Measurements from ENCODE around the gene RNF213. TPM values are rescaled to one million over a fixed set of nuclear protein-coding genes. Genes with fewer than 3 reads are reported as not detected.
"Not testable (repeated sequence)": the region's sequence is repeated elsewhere in the genome, so short reads cannot be mapped to it uniquely, and the experiment has no call there.

Gene RNF213
- total and polyA plus RNA-seq, 4 donors = 67.0 to 198 (median 106) TPM

GRCh38 chr17:80311216-80311827 is 50.7 kb downstream of the RNF213 start:
- no peak overlapping the region for H3K9ac ChIP-seq (ENCODE audit: insufficient read depth in 1 of 2, low read length in 2 of 2)
- H3K4me1 ChIP-seq (ENCODE audit: control insufficient read depth in 5 of 5, insufficient read depth in 5 of 5, low read length in 5 of 5) = no peaks in the 10 kb centered on the region
- 97% methylated on average over 22 of the region's 22 CpGs for WGBS, 2 donors
- H3K27me3 ChIP-seq (ENCODE audit: control insufficient read depth in 3 of 3, insufficient read depth in 3 of 3, low read length in 2 of 3) = no peaks in the 10 kb centered on the region
- ATAC-seq (ENCODE audit: insufficient read depth, low FRiP score) = no peak
- TF ChIP-seq CTCF (IDR thresholded peaks at IDR 0.05; ENCODE audit: control extremely low read depth, extremely low read depth) = no peak
- peaks cover 23 to 47% (median 27%) of the 10 kb centered on the region in 4 donors for H3K36me3 ChIP-seq (ENCODE audit: control insufficient read depth in 4 of 4, insufficient read depth in 4 of 4, low read length in 4 of 4)
- no peak for DNase-seq
- H3K9me3 ChIP-seq (ENCODE audit: control insufficient read depth in 4 of 4, insufficient read depth in 3 of 4, low read length in 3 of 4) = no peaks in the 10 kb centered on the region
- no peak overlapping the region for H3K4me3 ChIP-seq
- H3K27ac ChIP-seq (ENCODE audit: low read depth in 1 of 2, low read length in 1 of 2) = no peak overlapping the region

GRCh38 chr17:80312621-80313135 is 52.0 kb downstream of the RNF213 start:
- TF ChIP-seq CTCF (IDR thresholded peaks at IDR 0.05; ENCODE audit: control extremely low read depth, extremely low read depth) = no peak
- DNase-seq = no peak
- no peaks in the 10 kb centered on the region for H3K4me1 ChIP-seq (ENCODE audit: control insufficient read depth in 5 of 5, insufficient read depth in 5 of 5, low read length in 5 of 5)
- H3K36me3 ChIP-seq (ENCODE audit: control insufficient read depth in 4 of 4, insufficient read depth in 4 of 4, low read length in 4 of 4) = peaks cover 24 to 55% (median 30%) of the 10 kb centered on the region in 4 donors
- H3K9me3 ChIP-seq (ENCODE audit: control insufficient read depth in 4 of 4, insufficient read depth in 3 of 4, low read length in 3 of 4) = no peaks in the 10 kb centered on the region
- no peak overlapping the region for H3K9ac ChIP-seq (ENCODE audit: insufficient read depth in 1 of 2, low read length in 2 of 2)
- no peak overlapping the region for H3K4me3 ChIP-seq
- H3K27me3 ChIP-seq (ENCODE audit: control insufficient read depth in 3 of 3, insufficient read depth in 3 of 3, low read length in 2 of 3) = no peaks in the 10 kb centered on the region
- H3K27ac ChIP-seq (ENCODE audit: low read depth in 1 of 2, low read length in 1 of 2) = no peak overlapping the region
- 96 to 97% methylated on average over 12 of the region's 12 CpGs for WGBS, 2 donors
- ATAC-seq (ENCODE audit: insufficient read depth, low FRiP score) = no peak

- no peak overlapping the region for H3K9ac ChIP-seq (ENCODE audit: insufficient read depth in 1 of 2, low read length in 2 of 2)
- H3K27ac ChIP-seq (ENCODE audit: low read depth in 1 of 2, low read length in 1 of 2) = no peak overlapping the region
- DNase-seq = no peak
- no peaks in the 10 kb centered on the region for H3K27me3 ChIP-seq (ENCODE audit: control insufficient read depth in 3 of 3, insufficient read depth in 3 of 3, low read length in 2 of 3)
- TF ChIP-seq CTCF (IDR thresholded peaks at IDR 0.05; ENCODE audit: control extremely low read depth, extremely low read depth) = no peak
- H3K4me1 ChIP-seq (ENCODE audit: control insufficient read depth in 5 of 5, insufficient read depth in 5 of 5, low read length in 5 of 5) = no peaks in the 10 kb centered on the region
- H3K4me3 ChIP-seq = no peak overlapping the region
- 96 to 97% methylated on average over 6 of the region's 6 CpGs for WGBS, 2 donors
- no peaks in the 10 kb centered on the region for H3K9me3 ChIP-seq (ENCODE audit: control insufficient read depth in 4 of 4, insufficient read depth in 3 of 4, low read length in 3 of 4)
- no peak for ATAC-seq (ENCODE audit: insufficient read depth, low FRiP score)
- peaks cover 18 to 57% (median 30%) of the 10 kb centered on the region in 4 donors for H3K36me3 ChIP-seq (ENCODE audit: control insufficient read depth in 4 of 4, insufficient read depth in 4 of 4, low read length in 4 of 4)
Measured at GRCh38 chr17:80313160-80313829, 52.6 kb downstream of the RNF213 start.

- ATAC-seq (ENCODE audit: insufficient read depth, low FRiP score); H3K4me1 ChIP-seq (ENCODE audit: control insufficient read depth in 5 of 5, insufficient read depth in 5 of 5, low read length in 5 of 5); H3K9ac ChIP-seq (ENCODE audit: insufficient read depth in 1 of 2, low read length in 2 of 2); DNase-seq; H3K9me3 ChIP-seq (ENCODE audit: control insufficient read depth in 4 of 4, insufficient read depth in 3 of 4, low read length in 3 of 4); H3K27ac ChIP-seq (ENCODE audit: low read depth in 1 of 2, low read length in 1 of 2); H3K4me3 ChIP-seq; H3K27me3 ChIP-seq (ENCODE audit: control insufficient read depth in 3 of 3, insufficient read depth in 3 of 3, low read length in 2 of 3): not testable (repeated sequence)
- H3K36me3 ChIP-seq (ENCODE audit: control insufficient read depth in 4 of 4, insufficient read depth in 4 of 4, low read length in 4 of 4) = peaks cover 17 to 55% (median 28%) of the 10 kb centered on the region in 4 donors
- 96 to 100% methylated on average over 1 of the region's 1 CpG for WGBS, 2 donors
Measured at GRCh38 chr17:80313946-80314345, 53.3 kb downstream of the RNF213 start.

All from lung (tissue), 12 donors.